MM.1S (cell line): Measurements from ENCODE around the gene MAD2L1BP.
"Not testable (repeated sequence)": the region's sequence is repeated elsewhere in the genome, so short reads cannot be mapped to it uniquely, and the experiment has no call there.

Experiments
- EZH2 ChIP-seq: fragments of 300-600 bp; sonication (generic); optimal IDR thresholded peaks from 2 replicates; pipeline ENCODE3; 2017; ENCODE audit warnings: low read depth, mild to moderate bottlenecking, antibody characterized with exemption, low read length, mixed read lengths
- EZH2phosphoT487 ChIP-seq: fragments of 300-600 bp; sonication (generic); IDR thresholded peaks from 2 replicates; pipeline ENCODE4 v1.6.1; 2018; ENCODE audit warnings: antibody characterized with exemption, low read length
- TF ChIP-seq, protein P1 (sequence below): fragments of 300-600 bp; sonication (generic); IDR thresholded peaks from 2 replicates; pipeline ENCODE4 v1.5.1; 2016; ENCODE audit warnings: antibody characterized with exemption, low read length, mixed read lengths

DNA sequence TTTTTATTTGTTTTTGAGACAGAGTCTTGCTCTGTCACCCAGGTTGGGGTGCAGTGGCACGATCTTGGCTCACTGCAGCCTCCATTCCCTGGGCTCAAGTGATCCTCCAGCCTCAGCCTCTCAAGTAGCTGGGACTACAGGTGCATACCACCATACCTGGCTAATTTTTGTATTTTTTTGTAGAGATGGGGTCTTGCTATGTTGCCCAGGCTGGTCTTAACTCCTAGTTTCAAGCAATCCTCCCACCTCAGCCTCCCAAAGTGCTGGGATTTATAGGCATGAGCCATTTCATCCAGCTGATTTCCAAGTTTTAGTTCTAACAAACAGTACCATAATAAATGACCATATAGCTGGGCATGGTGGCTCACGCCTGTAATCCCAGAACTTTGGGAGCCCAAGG is 17.2 kb downstream of the MAD2L1BP start:
- TF ChIP-seq, protein P1, sequence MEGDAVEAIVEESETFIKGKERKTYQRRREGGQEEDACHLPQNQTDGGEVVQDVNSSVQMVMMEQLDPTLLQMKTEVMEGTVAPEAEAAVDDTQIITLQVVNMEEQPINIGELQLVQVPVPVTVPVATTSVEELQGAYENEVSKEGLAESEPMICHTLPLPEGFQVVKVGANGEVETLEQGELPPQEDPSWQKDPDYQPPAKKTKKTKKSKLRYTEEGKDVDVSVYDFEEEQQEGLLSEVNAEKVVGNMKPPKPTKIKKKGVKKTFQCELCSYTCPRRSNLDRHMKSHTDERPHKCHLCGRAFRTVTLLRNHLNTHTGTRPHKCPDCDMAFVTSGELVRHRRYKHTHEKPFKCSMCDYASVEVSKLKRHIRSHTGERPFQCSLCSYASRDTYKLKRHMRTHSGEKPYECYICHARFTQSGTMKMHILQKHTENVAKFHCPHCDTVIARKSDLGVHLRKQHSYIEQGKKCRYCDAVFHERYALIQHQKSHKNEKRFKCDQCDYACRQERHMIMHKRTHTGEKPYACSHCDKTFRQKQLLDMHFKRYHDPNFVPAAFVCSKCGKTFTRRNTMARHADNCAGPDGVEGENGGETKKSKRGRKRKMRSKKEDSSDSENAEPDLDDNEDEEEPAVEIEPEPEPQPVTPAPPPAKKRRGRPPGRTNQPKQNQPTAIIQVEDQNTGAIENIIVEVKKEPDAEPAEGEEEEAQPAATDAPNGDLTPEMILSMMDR: not testable (repeated sequence)
- TF ChIP-seq EZH2, EZH2phosphoT487: not testable (repeated sequence)
